Astrocyte (in vitro differentiated cells and primary cell): Measurements from ENCODE around the gene PRKD1. TPM values are rescaled to one million over a fixed set of nuclear protein-coding genes. Genes with fewer than 3 reads are reported as not detected.
"Not testable (repeated sequence)": the region's sequence is repeated elsewhere in the genome, so short reads cannot be mapped to it uniquely, and the experiment has no call there.

Experiments used
- DNase-seq: peaks from one replicate; pipeline ENCODE4 v3.0.0-alpha.2; 2010; ENCODE audit warnings: low read depth
- FAIRE-seq: peaks from 2 replicates; lab custom pipeline; 2011; peaks lifted over from hg19 to GRCh38; lab: Jason Lieb, UNC
- H2AFZ ChIP-seq: 2 replicates; pipeline ENCODE4 v1.6.0; 2012; ENCODE audit warnings: low read depth, low read length, inconsistent platforms
- H3K27ac ChIP-seq: 2 replicates; pipeline ENCODE4 v1.5.1; 2011; ENCODE audit warnings: low read depth, low read length, inconsistent platforms
- H3K27me3 ChIP-seq: 2 replicates; pipeline ENCODE4 v1.6.0; 2011; ENCODE audit warnings: low read length, inconsistent platforms; ENCODE audit not compliant: insufficient read depth
- H3K36me3 ChIP-seq: 2 replicates; pipeline ENCODE4 v1.5.1; 2011; ENCODE audit warnings: low read length, inconsistent platforms; ENCODE audit not compliant: insufficient read depth
- H3K4me1 ChIP-seq: 2 replicates; pipeline ENCODE4 v1.5.1; 2011; ENCODE audit warnings: low read length, inconsistent platforms; ENCODE audit not compliant: insufficient read depth
- H3K4me2 ChIP-seq: 2 replicates; pipeline ENCODE4 v1.6.0; 2012; ENCODE audit warnings: low read length, inconsistent platforms
- H3K4me3 ChIP-seq: 2 replicates; pipeline ENCODE4 v1.5.1; 2011; ENCODE audit warnings: low read depth, mild to moderate bottlenecking, low read length, inconsistent platforms; ENCODE audit not compliant: insufficient read depth
- H3K79me2 ChIP-seq: 2 replicates; pipeline ENCODE4 v1.6.0; 2012; ENCODE audit warnings: mild to moderate bottlenecking, low read length, inconsistent platforms; ENCODE audit not compliant: insufficient read depth
- H3K9ac ChIP-seq: 2 replicates; pipeline ENCODE4 v1.6.0; 2012; ENCODE audit warnings: mild to moderate bottlenecking, low read length, inconsistent platforms
- H3K9me3 ChIP-seq: 2 replicates; pipeline ENCODE4 v1.5.1; 2012; ENCODE audit warnings: low read depth, mild to moderate bottlenecking, low read length, inconsistent platforms; ENCODE audit not compliant: insufficient read depth
- H4K20me1 ChIP-seq: 2 replicates; pipeline ENCODE4 v1.6.0; 2012; ENCODE audit warnings: low read length, inconsistent platforms; ENCODE audit not compliant: insufficient read depth
- H3K27ac Mint-ChIP-seq: one replicate; pipeline ENCODE4 v1.8.0; 2021; ENCODE audit warnings: mild to moderate bottlenecking, mixed read lengths; ENCODE audit not compliant: unreplicated experiment
- H3K27me3 Mint-ChIP-seq: one replicate; pipeline ENCODE4 v1.8.0; 2021; ENCODE audit warnings: low read depth, mixed read lengths; ENCODE audit not compliant: unreplicated experiment
- H3K36me3 Mint-ChIP-seq: one replicate; pipeline ENCODE4 v1.8.0; 2021; ENCODE audit warnings: low read depth, mixed read lengths; ENCODE audit not compliant: unreplicated experiment
- H3K4me1 Mint-ChIP-seq: one replicate; pipeline ENCODE4 v1.8.0; 2021; ENCODE audit warnings: low read depth, mixed read lengths; ENCODE audit not compliant: unreplicated experiment
- H3K4me3 Mint-ChIP-seq: one replicate; pipeline ENCODE4 v1.8.0; 2021; ENCODE audit warnings: mild to moderate bottlenecking, moderate library complexity, mixed read lengths; ENCODE audit not compliant: unreplicated experiment
- H3K9me3 Mint-ChIP-seq: one replicate; pipeline ENCODE4 v1.8.0; 2021; ENCODE audit warnings: mild to moderate bottlenecking, mixed read lengths; ENCODE audit not compliant: unreplicated experiment
- EZH2 ChIP-seq: IDR thresholded peaks from 2 replicates; pipeline ENCODE4 v1.6.1; 2012; ENCODE audit warnings: mild to moderate bottlenecking, low read length, inconsistent platforms; ENCODE audit not compliant: insufficient read depth
- total RNA-seq: library from RNA; stranded (reverse); gene quantifications from 2 replicates; pipeline ENCODE4 v1.2.1, GENCODE V29; 2021
- TF ChIP-seq, protein P1 (sequence below): IDR thresholded peaks from 2 replicates; pipeline ENCODE4 v1.5.1; 2011; ENCODE audit warnings: low read depth, mild to moderate bottlenecking, inconsistent platforms, low read length, moderate library complexity; ENCODE audit not compliant: insufficient read depth

The PRKD1 gene
- total RNA-seq, 1 donor from 2014 or later, result 5.9 TPM

GRCh38 chr14:29783556-29783955 is 144.1 kb downstream of the PRKD1 start:
- FAIRE-seq (no peak), DNase-seq (peak; percentile 74)
- no peaks in the 10 kb centered on the region for H3K36me3 ChIP-seq
- no peak overlapping the region for H2AFZ ChIP-seq
- H3K4me1 ChIP-seq, result no peaks in the 10 kb centered on the region
- TF ChIP-seq, protein P1, sequence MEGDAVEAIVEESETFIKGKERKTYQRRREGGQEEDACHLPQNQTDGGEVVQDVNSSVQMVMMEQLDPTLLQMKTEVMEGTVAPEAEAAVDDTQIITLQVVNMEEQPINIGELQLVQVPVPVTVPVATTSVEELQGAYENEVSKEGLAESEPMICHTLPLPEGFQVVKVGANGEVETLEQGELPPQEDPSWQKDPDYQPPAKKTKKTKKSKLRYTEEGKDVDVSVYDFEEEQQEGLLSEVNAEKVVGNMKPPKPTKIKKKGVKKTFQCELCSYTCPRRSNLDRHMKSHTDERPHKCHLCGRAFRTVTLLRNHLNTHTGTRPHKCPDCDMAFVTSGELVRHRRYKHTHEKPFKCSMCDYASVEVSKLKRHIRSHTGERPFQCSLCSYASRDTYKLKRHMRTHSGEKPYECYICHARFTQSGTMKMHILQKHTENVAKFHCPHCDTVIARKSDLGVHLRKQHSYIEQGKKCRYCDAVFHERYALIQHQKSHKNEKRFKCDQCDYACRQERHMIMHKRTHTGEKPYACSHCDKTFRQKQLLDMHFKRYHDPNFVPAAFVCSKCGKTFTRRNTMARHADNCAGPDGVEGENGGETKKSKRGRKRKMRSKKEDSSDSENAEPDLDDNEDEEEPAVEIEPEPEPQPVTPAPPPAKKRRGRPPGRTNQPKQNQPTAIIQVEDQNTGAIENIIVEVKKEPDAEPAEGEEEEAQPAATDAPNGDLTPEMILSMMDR, result no peak
- no peak for TF ChIP-seq EZH2
- H3K36me3 Mint-ChIP-seq, result no peaks in the 10 kb centered on the region
- H3K27me3 Mint-ChIP-seq, result no peaks in the 10 kb centered on the region
- no peaks in the 10 kb centered on the region for H3K79me2 ChIP-seq
- no peak overlapping the region for H3K4me3 ChIP-seq
- H3K9me3 Mint-ChIP-seq, result peaks cover 19% of the 10 kb centered on the region
- H4K20me1 ChIP-seq, result no peaks in the 10 kb centered on the region
- no peaks in the 10 kb centered on the region for H3K4me1 Mint-ChIP-seq
- H3K27ac ChIP-seq, result no peak overlapping the region
- no peak overlapping the region for H3K4me2 ChIP-seq
- no peak overlapping the region for H3K4me3 Mint-ChIP-seq
- H3K9ac ChIP-seq, result no peak overlapping the region
- no peak overlapping the region for H3K27ac Mint-ChIP-seq
- no peaks in the 10 kb centered on the region for H3K9me3 ChIP-seq
- no peaks in the 10 kb centered on the region for H3K27me3 ChIP-seq

GRCh38 chr14:29782041-29782440 is 145.6 kb downstream of the PRKD1 start:
- H3K27ac Mint-ChIP-seq, result no peak overlapping the region
- Histone ChIP-seq H3K4me1 (no peaks in the 10 kb centered on the region), H3K9ac (no peak overlapping the region), H3K4me2 (no peak overlapping the region), H3K27ac (no peak overlapping the region), H3K79me2 (no peaks in the 10 kb centered on the region), H3K27me3 (no peaks in the 10 kb centered on the region), H4K20me1 (no peaks in the 10 kb centered on the region), H3K9me3 (no peaks in the 10 kb centered on the region), H2AFZ (no peak overlapping the region), H3K36me3 (no peaks in the 10 kb centered on the region), H3K4me3 (no peak overlapping the region)
- H3K4me1 Mint-ChIP-seq, result no peaks in the 10 kb centered on the region
- no peak for DNase-seq
- TF ChIP-seq, protein P1, result no peak
- TF ChIP-seq EZH2, result no peak
- H3K4me3 Mint-ChIP-seq, result no peak overlapping the region
- no peaks in the 10 kb centered on the region for H3K36me3 Mint-ChIP-seq
- no peak for FAIRE-seq
- H3K27me3 Mint-ChIP-seq, result no peaks in the 10 kb centered on the region
- H3K9me3 Mint-ChIP-seq, result peaks cover 27% of the 10 kb centered on the region

DNA sequence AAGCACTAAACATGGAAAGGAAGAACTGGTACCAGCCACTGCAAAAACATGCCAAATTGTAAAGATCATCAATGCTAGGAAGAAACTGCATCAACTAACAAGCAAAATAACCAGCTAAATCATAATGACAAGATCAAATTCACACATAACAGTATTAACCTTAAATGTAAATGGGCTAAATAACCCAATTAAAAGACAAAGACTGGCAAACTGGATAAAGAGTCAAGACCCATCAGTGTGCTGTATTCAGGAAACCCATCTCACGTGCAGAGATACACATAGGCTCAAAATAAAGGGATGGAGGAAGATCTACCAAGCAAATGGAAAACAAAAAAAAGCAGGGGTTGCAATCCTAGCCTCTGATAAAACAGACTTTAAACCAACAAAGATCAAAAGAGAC is 150.5 kb downstream of the PRKD1 start:
- not testable (repeated sequence) for DNase-seq, H3K79me2 ChIP-seq, H3K4me1 ChIP-seq, H3K27ac Mint-ChIP-seq, H3K4me1 Mint-ChIP-seq, H3K4me3 Mint-ChIP-seq, H3K27me3 Mint-ChIP-seq, H3K36me3 Mint-ChIP-seq, H2AFZ ChIP-seq, H3K9ac ChIP-seq, H4K20me1 ChIP-seq, H3K4me2 ChIP-seq, H3K36me3 ChIP-seq, H3K9me3 ChIP-seq, H3K27me3 ChIP-seq, FAIRE-seq, H3K27ac ChIP-seq, H3K4me3 ChIP-seq
- H3K9me3 Mint-ChIP-seq, result peaks cover 29% of the 10 kb centered on the region
